Measurements from ENCODE around the gene FNBP1.

DNA sequence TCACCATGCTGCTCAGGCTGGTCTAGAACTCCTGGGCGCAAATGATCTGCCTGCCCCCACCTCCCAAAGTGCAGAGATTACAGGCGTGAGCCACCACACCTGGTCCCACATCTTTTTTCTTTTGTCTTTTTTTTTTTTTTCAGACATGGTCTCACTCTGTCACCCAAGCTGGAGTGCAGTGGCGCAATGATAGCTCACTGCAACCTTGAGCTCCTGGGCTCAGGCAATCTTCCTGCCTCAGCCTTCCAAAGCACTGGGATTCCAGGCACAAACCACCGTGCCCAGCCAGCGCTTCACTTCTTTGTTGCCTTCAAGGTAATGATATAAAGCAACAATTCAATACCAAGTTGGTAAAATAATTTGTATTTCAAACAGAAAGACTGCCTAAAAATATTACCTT, 128.9 kb downstream of the FNBP1 start:
- no peak for TF ChIP-seq CTCF (IDR thresholded peaks at IDR 0.05)
- no peak for TF ChIP-seq REST (IDR thresholded peaks at IDR 0.05; ENCODE audit: insufficient read depth in 1 of 2, low read depth in 2 of 2, low read length in 1 of 2)
- no peak for TF ChIP-seq TCF7L2 (IDR thresholded peaks at IDR 0.05; ENCODE audit: low read depth, low read length)
- TF ChIP-seq POLR2AphosphoS5 (IDR thresholded peaks at IDR 0.05; ENCODE audit: low read depth, low read length) = no peak
